ENCODE data around the gene TAF12.
A peak's percentile ranks its signal among the peaks of the same experiment; 100 is the strongest.
"Not testable (repeated sequence)": the region's sequence is repeated elsewhere in the genome, so short reads cannot be mapped to it uniquely, and the experiment has no call there.

The TAF12 gene

GRCh38 chr1:28631713-28632112 is 11.2 kb downstream of the TAF12 start:
- in situ Hi-C loops (cut with HindIII; ENCODE audit: low pct_unique_long_range_greater_than_20kb, low sequenced_read_pairs), result no loop called here
- TF ChIP-seq JUND (IDR thresholded peaks at IDR 0.05; ENCODE audit: low read depth), result no peak
- no peak for DNase-seq (ENCODE audit: low read depth in 1 of 2, low spot score in 1 of 2)

DNA sequence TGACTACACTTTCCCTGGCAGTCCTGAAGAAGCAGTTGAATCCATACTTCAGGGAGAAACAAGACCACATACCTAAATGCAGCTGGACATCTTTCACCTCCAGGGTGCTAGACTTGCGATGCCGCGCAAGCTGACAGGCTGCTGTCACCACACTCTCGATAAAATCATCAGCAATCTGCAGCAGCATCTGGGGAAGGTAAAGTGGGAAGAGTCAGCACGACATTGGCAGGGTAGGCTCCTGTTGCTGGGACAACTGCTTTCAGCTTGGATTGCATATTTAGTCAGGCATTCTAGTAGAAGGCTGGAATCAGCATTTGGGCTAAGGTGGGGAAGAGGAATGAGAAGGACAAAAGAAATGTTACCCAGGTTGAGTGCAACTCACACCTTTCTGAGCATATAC is 29.7 kb downstream of the TAF12 start:
- TF ChIP-seq JUND (IDR thresholded peaks at IDR 0.05; ENCODE audit: low read depth), result no peak
- in situ Hi-C loops (cut with HindIII; ENCODE audit: low pct_unique_long_range_greater_than_20kb, low sequenced_read_pairs), result no loop called here
- DNase-seq (ENCODE audit: low read depth in 1 of 2, low spot score in 1 of 2), result no peak

GRCh38 chr1:28606771-28607170 is 36.1 kb downstream of the TAF12 start:
- TF ChIP-seq JUND (IDR thresholded peaks at IDR 0.05; ENCODE audit: low read depth), result no peak
- peak; percentile 12 to 33 for DNase-seq (ENCODE audit: low read depth in 1 of 2, low spot score in 1 of 2)
- in situ Hi-C loops (cut with HindIII; ENCODE audit: low pct_unique_long_range_greater_than_20kb, low sequenced_read_pairs), result no loop called here

GRCh38 chr1:28604962-28605361 is 37.9 kb downstream of the TAF12 start:
- no peak for DNase-seq (ENCODE audit: low read depth in 1 of 2, low spot score in 1 of 2)
- in situ Hi-C loops (cut with HindIII; ENCODE audit: low pct_unique_long_range_greater_than_20kb, low sequenced_read_pairs), result no loop called here
- no peak for TF ChIP-seq JUND (IDR thresholded peaks at IDR 0.05; ENCODE audit: low read depth)

GRCh38 chr1:28604411-28604810 is 38.5 kb downstream of the TAF12 start:
- in situ Hi-C loops (cut with HindIII; ENCODE audit: low pct_unique_long_range_greater_than_20kb, low sequenced_read_pairs), result no loop called here
- DNase-seq (ENCODE audit: low read depth in 1 of 2, low spot score in 1 of 2), result no peak
- TF ChIP-seq JUND (IDR thresholded peaks at IDR 0.05; ENCODE audit: low read depth), result no peak

DNA sequence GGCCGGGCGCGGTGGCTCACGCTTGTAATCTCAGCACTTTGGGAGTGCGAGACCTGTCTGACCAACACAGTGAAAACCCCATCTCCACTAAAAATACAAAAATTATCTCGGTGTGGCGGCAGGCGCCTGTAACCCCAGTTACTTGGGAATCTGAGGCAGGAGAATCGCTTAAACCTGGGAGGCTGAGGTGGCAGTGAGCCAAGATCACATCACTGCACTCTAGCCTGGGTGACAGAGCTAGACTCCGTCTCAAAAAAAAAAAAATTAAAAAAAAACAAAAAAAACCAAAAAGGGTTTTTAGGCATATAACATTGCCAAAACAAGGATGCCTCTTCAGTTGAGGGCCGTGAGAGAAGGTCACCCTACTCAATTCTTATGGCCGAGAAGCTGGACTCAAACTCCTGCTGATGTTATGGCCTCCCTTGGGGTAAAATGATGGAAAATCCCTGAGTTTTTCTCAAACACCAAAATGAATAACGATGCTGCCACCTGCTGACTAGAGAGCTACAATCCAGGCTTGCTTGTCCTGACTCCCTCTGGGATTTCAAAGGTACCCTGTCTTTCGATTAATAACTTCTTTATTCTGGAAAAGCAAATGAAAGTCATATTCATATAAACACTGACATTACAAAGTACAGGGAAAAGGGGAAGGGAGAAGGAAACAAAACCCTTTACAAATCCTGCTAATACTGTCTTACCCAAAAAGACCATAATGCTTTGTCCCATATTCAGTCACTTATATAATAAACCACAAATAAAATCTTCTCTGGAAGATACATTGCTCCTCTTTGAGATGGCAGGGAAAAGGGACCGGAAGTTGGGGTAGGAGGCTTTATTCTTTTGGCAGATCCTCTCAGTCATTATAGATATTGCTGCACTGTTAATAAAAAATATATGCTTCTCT is 40.1 kb downstream of the TAF12 start:
- in situ Hi-C loops (cut with HindIII; ENCODE audit: low pct_unique_long_range_greater_than_20kb, low sequenced_read_pairs), result no loop called here
- DNase-seq (ENCODE audit: low read depth in 1 of 2, low spot score in 1 of 2), result peak; percentile 56 to 76
- TF ChIP-seq JUND (IDR thresholded peaks at IDR 0.05; ENCODE audit: low read depth), result no peak

- DNase-seq (ENCODE audit: low read depth in 1 of 2, low spot score in 1 of 2), result no peak
- in situ Hi-C loops (cut with HindIII; ENCODE audit: low pct_unique_long_range_greater_than_20kb, low sequenced_read_pairs), result no loop called here
- TF ChIP-seq JUND (IDR thresholded peaks at IDR 0.05; ENCODE audit: low read depth), result no peak
These were observed 41.2 kb downstream of the TAF12 start for GRCh38 chr1:28601696-28602095.

DNA sequence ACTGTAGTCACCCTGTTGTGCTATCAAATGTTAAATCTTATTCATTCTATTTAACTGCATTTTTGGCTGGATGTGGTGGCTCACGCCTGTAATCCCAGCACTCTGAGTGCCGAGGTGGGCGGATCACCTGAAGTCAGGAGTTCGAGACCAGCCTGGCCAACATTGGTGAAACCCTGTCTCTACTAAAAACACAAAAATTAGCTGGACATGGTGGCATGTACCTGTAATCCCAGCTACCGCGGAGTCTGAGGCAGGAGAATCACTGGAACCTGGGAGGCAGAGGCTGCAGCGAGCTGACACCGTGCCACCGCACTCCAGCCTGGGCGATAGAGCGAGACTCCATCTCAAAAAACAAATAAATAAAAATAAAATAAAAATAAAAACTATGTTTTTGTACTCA is 46.6 kb downstream of the TAF12 start:
- in situ Hi-C loops (cut with HindIII; ENCODE audit: low pct_unique_long_range_greater_than_20kb, low sequenced_read_pairs); DNase-seq (ENCODE audit: low read depth in 1 of 2, low spot score in 1 of 2): not testable (repeated sequence)

- no peak for DNase-seq (ENCODE audit: low read depth in 1 of 2, low spot score in 1 of 2)
- in situ Hi-C loops (cut with HindIII; ENCODE audit: low pct_unique_long_range_greater_than_20kb, low sequenced_read_pairs), result no loop called here
- no peak for TF ChIP-seq JUND (IDR thresholded peaks at IDR 0.05; ENCODE audit: low read depth)
These were observed 47.3 kb downstream of the TAF12 start for GRCh38 chr1:28595412-28596191.

DNA sequence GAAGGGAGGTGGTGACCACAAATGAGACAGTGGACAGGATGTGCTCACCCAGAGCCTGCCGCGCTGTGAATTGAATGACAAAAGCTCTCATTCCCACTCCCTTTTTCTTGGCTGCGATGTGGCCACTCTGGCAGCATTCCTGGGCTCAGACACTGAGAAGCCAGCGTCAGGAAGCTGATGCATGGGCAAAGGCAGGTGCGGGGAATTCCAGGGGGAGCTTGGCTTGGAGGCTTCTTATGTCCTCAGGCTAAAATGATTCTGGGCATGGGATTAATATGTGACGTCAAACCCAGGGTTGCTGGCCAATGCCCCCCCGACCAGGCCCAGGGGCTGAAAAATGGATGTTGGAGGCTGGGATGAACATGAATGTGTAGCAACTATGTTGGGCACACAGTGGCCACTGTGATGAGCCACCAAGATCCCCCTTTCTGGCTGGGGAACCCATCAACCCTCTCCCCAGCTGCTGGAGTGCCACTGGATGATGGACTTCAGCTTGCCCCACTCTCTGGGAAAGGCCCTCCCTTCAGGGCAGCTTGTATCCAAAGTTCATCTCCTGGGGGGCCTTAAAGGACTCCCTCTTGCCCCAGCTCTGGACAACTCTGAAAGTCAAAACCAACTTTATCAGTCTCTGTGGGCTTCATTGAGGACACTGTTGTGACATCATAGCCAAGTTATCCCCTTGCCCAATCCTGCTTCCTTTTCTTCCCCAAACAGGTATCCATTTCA is 48.0 kb downstream of the TAF12 start:
- in situ Hi-C loops (cut with HindIII; ENCODE audit: low pct_unique_long_range_greater_than_20kb, low sequenced_read_pairs); DNase-seq (ENCODE audit: low read depth in 1 of 2, low spot score in 1 of 2): not testable (repeated sequence)

DNA sequence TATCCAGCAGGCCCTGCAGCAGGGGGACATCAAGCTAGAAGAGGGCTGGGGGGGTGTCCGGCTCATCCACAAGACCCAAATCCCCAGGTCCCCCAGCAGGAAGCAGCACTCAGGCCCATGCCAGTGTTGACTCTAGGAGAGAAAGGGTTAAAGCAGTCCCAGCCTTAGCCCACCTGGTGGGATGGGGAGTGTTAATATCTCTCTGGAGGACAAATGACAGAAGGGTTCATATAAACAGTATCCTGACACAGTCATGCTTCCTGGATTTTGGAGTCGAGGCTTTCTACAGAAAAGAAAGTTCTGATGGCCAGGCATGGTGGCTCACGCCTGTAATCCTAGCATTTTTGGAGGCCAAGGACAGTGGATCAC is 48.9 kb downstream of the TAF12 start:
- DNase-seq (ENCODE audit: low read depth in 1 of 2, low spot score in 1 of 2); in situ Hi-C loops (cut with HindIII; ENCODE audit: low pct_unique_long_range_greater_than_20kb, low sequenced_read_pairs): not testable (repeated sequence)

GRCh38 chr1:28592321-28593071 is 50.4 kb downstream of the TAF12 start:
- no peak for DNase-seq (ENCODE audit: low read depth in 1 of 2, low spot score in 1 of 2)
- TF ChIP-seq JUND (IDR thresholded peaks at IDR 0.05; ENCODE audit: low read depth), result no peak
- in situ Hi-C loops (cut with HindIII; ENCODE audit: low pct_unique_long_range_greater_than_20kb, low sequenced_read_pairs), result no loop called here

Measured in T47D (cell line).